ENCODE measurements around the gene ASIC3. TPM values are rescaled to one million over a fixed set of nuclear protein-coding genes. Genes with fewer than 3 reads are reported as not detected.

The ASIC3 gene
- total RNA-seq, 1 donor from 2014 or later = 8.6 TPM

- intact Hi-C loops (cut with micrococcal nuclease) = no loop called here
- ATAC-seq = peak; percentile 47
- peak; percentile 77 for DNase-seq
Observed at GRCh38 chr7:151088856-151089699, 40.7 kb downstream of the ASIC3 start.

- ATAC-seq (no peak), DNase-seq (no peak)
- intact Hi-C loops (cut with micrococcal nuclease) = no loop called here
Observed at GRCh38 chr7:151089893-151090730, 41.8 kb downstream of the ASIC3 start.

GRCh38 chr7:151091003-151091402 lies 42.7 kb downstream of the ASIC3 start:
- ATAC-seq (no peak), DNase-seq (no peak)
- intact Hi-C loops (cut with micrococcal nuclease) = no loop called here

- ATAC-seq = no peak
- DNase-seq = no peak
- intact Hi-C loops (cut with micrococcal nuclease) = no loop called here
Observed at GRCh38 chr7:151091431-151091830, 43.1 kb downstream of the ASIC3 start.

- DNase-seq = no peak
- intact Hi-C loops (cut with micrococcal nuclease) = no loop called here
- ATAC-seq = no peak
Observed at GRCh38 chr7:151091988-151092387, 43.7 kb downstream of the ASIC3 start.

GRCh38 chr7:151093748-151094147 lies 45.4 kb downstream of the ASIC3 start:
- no peak for DNase-seq
- no peak for ATAC-seq
- intact Hi-C loops (cut with micrococcal nuclease) = no loop called here

GRCh38 chr7:151094675-151095074 lies 46.3 kb downstream of the ASIC3 start:
- intact Hi-C loops (cut with micrococcal nuclease) = no loop called here

GRCh38 chr7:151095123-151095797 lies 46.9 kb downstream of the ASIC3 start:
- ATAC-seq (no peak), DNase-seq (no peak)
- intact Hi-C loops (cut with micrococcal nuclease) = no loop called here

More at GRCh38 chr7:151094675-151095074, 46.3 kb downstream of the ASIC3 start:
- no peak for DNase-seq
- ATAC-seq = no peak

GRCh38 chr7:151095828-151096475 lies 47.6 kb downstream of the ASIC3 start:
- no peak for ATAC-seq
- intact Hi-C loops (cut with micrococcal nuclease) = no loop called here

GRCh38 chr7:151099486-151100211 lies 51.3 kb downstream of the ASIC3 start:
- intact Hi-C loops (cut with micrococcal nuclease) = no loop called here
- ATAC-seq (peak; percentile 43), DNase-seq (peak; percentile 26)

More at GRCh38 chr7:151095828-151096475, 47.6 kb downstream of the ASIC3 start:
- no peak for DNase-seq

- DNase-seq = no peak
- no peak for ATAC-seq
- intact Hi-C loops (cut with micrococcal nuclease) = no loop called here
Observed at GRCh38 chr7:151100921-151101320, 52.6 kb downstream of the ASIC3 start.

- intact Hi-C loops (cut with micrococcal nuclease) = no loop called here
- ATAC-seq (peak; percentile 23), DNase-seq (no peak)
Observed at GRCh38 chr7:151101621-151102396, 53.5 kb downstream of the ASIC3 start.

Other genes with a start within 250 kb of the ASIC3 start
- 45.2 TPM for gene TMEM176B, start 248.2 kb upstream of the ASIC3 start, total RNA-seq
- gene TMEM176A, start 247.8 kb upstream of the ASIC3 start, total RNA-seq = 30.1 TPM
- 0.17 TPM for gene AOC1, start 196.0 kb upstream of the ASIC3 start, total RNA-seq
- gene KCNH2, start 70.2 kb upstream of the ASIC3 start, total RNA-seq = 107 TPM
- 10.9 TPM for gene NOS3, start 57.5 kb upstream of the ASIC3 start, total RNA-seq
- gene ATG9B, start 24.0 kb upstream of the ASIC3 start, total RNA-seq = not detected
- 29.7 TPM for gene ABCB8, start 20.1 kb upstream of the ASIC3 start, total RNA-seq
- gene CDK5, start 9.4 kb downstream of the ASIC3 start, total RNA-seq = 8.1 TPM
- 64.1 TPM for gene SLC4A2, start 11.1 kb downstream of the ASIC3 start, total RNA-seq
- 79.4 TPM for gene FASTK, start 32.3 kb downstream of the ASIC3 start, total RNA-seq
- gene TMUB1, start 35.0 kb downstream of the ASIC3 start, total RNA-seq = 38.7 TPM
- gene AGAP3, start 37.9 kb downstream of the ASIC3 start, total RNA-seq = 69.7 TPM
- 1.5 TPM for gene GBX1, start 119.2 kb downstream of the ASIC3 start, total RNA-seq
- 46.1 TPM for gene ASB10, start 138.7 kb downstream of the ASIC3 start, total RNA-seq
- gene H2BK1, start 162.0 kb downstream of the ASIC3 start, total RNA-seq = not detected
- 27.6 TPM for gene ABCF2, start 178.7 kb downstream of the ASIC3 start, total RNA-seq
- 12.1 TPM for gene CHPF2, start 184.0 kb downstream of the ASIC3 start, total RNA-seq
- gene SMARCD3, start 200.2 kb downstream of the ASIC3 start, total RNA-seq = 132 TPM

Measured in left ventricle myocardium superior (tissue), 1 donor.